HepG2 (cell line): ENCODE measurements around the gene IRF6. TPM values are rescaled to one million over a fixed set of nuclear protein-coding genes. Genes with fewer than 3 reads are reported as not detected.

Experiments used
- ATAC-seq: fragments of 200-7000 bp; cut with Tn5 transposase; 3 replicates; pipeline ENCODE4 v1.9.1; 2020; ENCODE audit warnings: mild to moderate bottlenecking, moderate library complexity
- BruUV-seq: library from RNA; stranded (reverse); fragments of 400-500 nt; replicated peaks from 2 replicates; lab custom pipeline; 2021; lab: Mats Ljungman, UMichigan
- CTCF ChIA-PET: fragments of 300-600 bp; formaldehyde crosslinking; extraction: SDS; loops from one replicate; lab custom pipeline; 2021; ENCODE audit warnings: low total read pairs, inconsistent platforms, low intra/inter-chr PET ratio; lab: Yijun Ruan, JAX
- POLR2A ChIA-PET: fragments of 350-600 bp; sonication (Branson Sonifier 250); formaldehyde crosslinking; loops from one replicate; lab custom pipeline; 2020; ENCODE audit warnings: antibody characterized with exemption, inconsistent platforms; lab: Yijun Ruan, JAX
- DNase-seq: peaks from one replicate; pipeline ENCODE4 v3.0.0-alpha.2; 2015; ENCODE audit warnings: low spot score
- FAIRE-seq: peaks from 3 replicates; lab custom pipeline; 2011; peaks lifted over from hg19 to GRCh38; lab: Jason Lieb, UNC
- H2AFZ ChIP-seq: one replicate; pipeline ENCODE4 v1.6.1; 2011; ENCODE audit warnings: low read length, inconsistent platforms
- H3K27ac ChIP-seq: fragments of 300-600 bp; 3 replicates; pipeline ENCODE4 v1.8.0; 2011; ENCODE audit warnings: mixed run types, mild to moderate bottlenecking, mixed read lengths, low read length, inconsistent platforms; ENCODE audit not compliant: insufficient read depth; ENCODE audit errors: extremely low read length
- H3K27me3 ChIP-seq, 2 experiments: fragments of 200-600 bp in 1 of 2; 2 replicates in 1 of 2; 3 replicates in 1 of 2; pipeline versions ENCODE4 v1.6.0 to v1.8.0; 2011; ENCODE audit warnings: low read length in 2 of 2, mild to moderate bottlenecking in 2 of 2, moderate library complexity in 2 of 2, inconsistent platforms in 1 of 2; ENCODE audit not compliant: insufficient read depth in 2 of 2, control insufficient read depth in 1 of 2
- H3K36me3 ChIP-seq, 2 experiments: fragments of 200-600 bp in 1 of 2; replicated peaks in 1 of 2; 2 replicates in 1 of 2; 3 replicates in 1 of 2; pipeline versions ENCODE4 v1.5.1 to v1.8.0; 2011; ENCODE audit warnings: low read length in 2 of 2, inconsistent platforms in 1 of 2; ENCODE audit not compliant: insufficient read depth in 2 of 2, control insufficient read depth in 1 of 2
- H3K4me1 ChIP-seq: 2 replicates; pipeline ENCODE4 v1.5.1; 2012; ENCODE audit warnings: low read length, inconsistent platforms; ENCODE audit not compliant: insufficient read depth
- H3K4me2 ChIP-seq: 2 replicates; pipeline ENCODE4 v1.6.0; 2011; ENCODE audit warnings: low read depth, low read length, inconsistent platforms
- H3K4me3 ChIP-seq, 3 experiments: fragments of 200-600 bp in 1 of 3; sonication (generic), shearing (Covaris generic) in 1 of 3; replicated peaks in 1 of 3; 2 replicates each; pipeline ENCODE4 v1.5.1; 2011 to 2016; ENCODE audit warnings: low read length in 3 of 3, inconsistent platforms in 2 of 3, low read depth in 2 of 3, mild to moderate bottlenecking in 2 of 3, control low read depth in 1 of 3, mixed read lengths in 1 of 3; ENCODE audit not compliant: insufficient read depth in 1 of 3
- H3K79me2 ChIP-seq: one replicate; pipeline ENCODE4 v1.6.1; 2011; ENCODE audit warnings: low read length, inconsistent platforms; ENCODE audit not compliant: insufficient read depth
- H3K9ac ChIP-seq: 2 replicates; pipeline ENCODE4 v1.6.0; 2011; ENCODE audit warnings: mild to moderate bottlenecking, low read depth, low read length, inconsistent platforms; ENCODE audit not compliant: insufficient read depth
- H3K9me3 ChIP-seq: 2 replicates; pipeline ENCODE4 v1.5.1; 2012; ENCODE audit warnings: mild to moderate bottlenecking, low read length
- H4K20me1 ChIP-seq: 2 replicates; pipeline ENCODE4 v1.6.0; 2011; ENCODE audit warnings: inconsistent platforms, mild to moderate bottlenecking, low read length, moderate library complexity; ENCODE audit not compliant: insufficient read depth
- CBX1 ChIP-seq: IDR thresholded peaks from one replicate; pipeline ENCODE4 v1.6.1; 2016; ENCODE audit warnings: antibody characterized with exemption, low read depth
- E2F5 ChIP-seq: sonication (generic); formaldehyde crosslinking; conservative IDR thresholded peaks from 2 replicates; pipeline ENCODE4 v1.4.0; 2020; ENCODE audit warnings: missing genetic modification reagents
- GMEB2 ChIP-seq: IDR thresholded peaks from 2 replicates; pipeline ENCODE4 v1.6.1; 2016; ENCODE audit warnings: missing biosample characterization, missing genetic modification reagents, low read depth
- HIVEP1 ChIP-seq: sonication (generic); formaldehyde crosslinking; IDR thresholded peaks from 2 replicates; pipeline ENCODE4 v1.4.0; 2020; ENCODE audit warnings: mild to moderate bottlenecking, missing genetic modification reagents
- MTA3 ChIP-seq: sonication (generic); formaldehyde crosslinking; IDR thresholded peaks from 2 replicates; pipeline ENCODE4 v1.4.0; 2020; ENCODE audit warnings: missing genetic modification reagents
- NR2F6 ChIP-seq, 2 experiments: IDR thresholded peaks; 2 replicates each; pipeline ENCODE4 v1.6.1; 2016; ENCODE audit warnings: antibody characterized with exemption in 1 of 2, mild to moderate bottlenecking in 1 of 2
- RFX3 ChIP-seq: IDR thresholded peaks from 2 replicates; pipeline ENCODE4 v1.6.1; 2016; ENCODE audit warnings: missing biosample characterization, missing genetic modification reagents
- RFXANK ChIP-seq: IDR thresholded peaks from 2 replicates; pipeline ENCODE4 v1.6.1; 2016
- SKIL ChIP-seq: sonication (generic); formaldehyde crosslinking; IDR thresholded peaks from 2 replicates; pipeline ENCODE4 v1.8.0; 2022; ENCODE audit warnings: missing genetic modification reagents, mild to moderate bottlenecking, moderate library complexity, borderline replicate concordance
- SMAD1 ChIP-seq: sonication (generic); formaldehyde crosslinking; IDR thresholded peaks from 2 replicates; pipeline ENCODE4 v1.4.0; 2020; ENCODE audit warnings: missing genetic modification reagents, low read depth, mild to moderate bottlenecking, borderline replicate concordance
- TEAD2 ChIP-seq: sonication (generic); formaldehyde crosslinking; IDR thresholded peaks from 2 replicates; pipeline ENCODE4 v1.9.0; 2021; ENCODE audit warnings: missing genetic modification reagents
- YY1 ChIP-seq: IDR thresholded peaks from 2 replicates; pipeline ENCODE4 v1.6.1; 2011; ENCODE audit warnings: low read length, low read depth, moderate library complexity, mild to moderate bottlenecking; ENCODE audit not compliant: insufficient read depth, insufficient replicate concordance
- ZBTB26 ChIP-seq: IDR thresholded peaks from 2 replicates; pipeline ENCODE4 v1.6.1; 2016; ENCODE audit warnings: missing compliant biosample characterization, missing genetic modification reagents, borderline replicate concordance
- ZBTB3 ChIP-seq: sonication (generic); formaldehyde crosslinking; IDR thresholded peaks from 2 replicates; pipeline ENCODE4 v1.4.0; 2020; ENCODE audit warnings: low read depth, mild to moderate bottlenecking, moderate library complexity, missing genetic modification reagents, borderline replicate concordance
- ZFP36L1 ChIP-seq: sonication (generic); formaldehyde crosslinking; IDR thresholded peaks from 2 replicates; pipeline ENCODE4 v1.8.0; 2022; ENCODE audit warnings: mild to moderate bottlenecking, missing genetic modification reagents, moderate library complexity
- ZFP82 ChIP-seq: sonication (generic); formaldehyde crosslinking; IDR thresholded peaks from 2 replicates; pipeline ENCODE4 v1.5.1; 2020; ENCODE audit warnings: mild to moderate bottlenecking, missing genetic modification reagents, borderline replicate concordance
- ZNF10 ChIP-seq: sonication (generic); formaldehyde crosslinking; IDR thresholded peaks from 2 replicates; pipeline ENCODE4 v1.4.0; 2020; ENCODE audit warnings: mild to moderate bottlenecking, low read depth, missing genetic modification reagents, borderline replicate concordance
- ZNF557 ChIP-seq: sonication (generic); formaldehyde crosslinking; IDR thresholded peaks from 2 replicates; pipeline ENCODE4 v1.4.0; 2020; ENCODE audit warnings: missing genetic modification reagents
- ZSCAN29 ChIP-seq: sonication (generic); formaldehyde crosslinking; conservative IDR thresholded peaks from 2 replicates; pipeline ENCODE4 v1.4.0; 2020; ENCODE audit warnings: mild to moderate bottlenecking, missing genetic modification reagents
- WGBS: methylation state at CpG from one replicate; pipeline ENCODE4 v1.1.6; 2017; ENCODE audit warnings: low lambda C conversion rate; 5-methylcytosine and 5-hydroxymethylcytosine counted together
- in situ Hi-C: cut with HindIII; loops from 2 replicates; pipeline ENCODE4 v1.10.0; 2017; ENCODE audit warnings: low pct_unique_long_range_greater_than_20kb; ENCODE audit not compliant: extremely low pct_ligation_motif_present
- intact Hi-C: fragments of 100-400 bp; cut with micrococcal nuclease; formaldehyde crosslinking; loops from one replicate; pipeline ENCODE4 v1.10.0; 2022; ENCODE audit not compliant: unreplicated experiment
- polyA plus RNA-seq, 8 experiments: library from polyadenylated mRNA; depleted of rRNA in 3 of 8; stranded (reverse) in 7 of 8; unstranded in 1 of 8; fragments of >200 nt; fragmentation: Illumina TruSeq in 4 of 8; extraction: Trizol in 4 of 8; gene quantifications; 2 replicates each; pipeline versions ENCODE4 v1.2.1 to v1.2.3, GENCODE V29; 2011 to 2016; ENCODE audit warnings: low read depth in 4 of 8, missing spikeins in 1 of 8, mixed read lengths in 1 of 8; ENCODE audit not compliant: insufficient read depth in 1 of 8
- total RNA-seq, 5 experiments: library from RNA; depleted of rRNA; stranded (reverse); fragments of >200 nt; fragmentation: Illumina TruSeq; extraction: Trizol; gene quantifications; 2 replicates each; pipeline ENCODE4 v1.2.3, GENCODE V29; 2016; ENCODE audit warnings: low read depth in 1 of 5

IRF6 gene
- total and polyA plus RNA-seq, 2 of the 13 experiments (the other 11 are each of a cell fraction or from before 2014, with no cell fraction given), result 0.02 TPM; not detected in 1

- Histone ChIP-seq H3K27ac (no peak overlapping the region), H3K4me1 (peaks cover 9% of the 10 kb centered on the region), H2AFZ (no peak overlapping the region), H3K4me2 (peak overlapping the region; percentile 58), H3K27me3 (no peaks in the 10 kb centered on the region; a peak in 1 of 5 replicates), H3K9me3 (no peaks in the 10 kb centered on the region), H4K20me1 (no peaks in the 10 kb centered on the region), H3K36me3 (no peaks in the 10 kb centered on the region), H3K4me3 (peak overlapping the region in 1 of 3 experiments; percentile 24; a peak in 1 of 6 replicates), H3K79me2 (no peaks in the 10 kb centered on the region), H3K9ac (no peak overlapping the region)
- ChIA-PET POLR2A (interaction anchor here (0.6 kb wide), 1 partner anchor 37 kb away, joined by 4 read pairs; the partner anchor contains the start of gene C1orf74), CTCF (interaction anchor here (1.3 kb wide), 1 partner anchor 170 kb away, joined by 7 read pairs; no protein-coding TSS in a partner anchor)
- in situ Hi-C loops, result no loop called here
- FAIRE-seq, result peak; percentile 85
- BruUV-seq, result no TSS peak
- ATAC-seq, result peak; percentile 100
- intact Hi-C loops, result loop anchor here (1.0 to 5.0 kb wide), 3 partner anchors 22 to 170 kb away; no protein-coding TSS in a partner anchor
- WGBS, result 5% methylated on average over 11 of the region's 37 CpGs
- DNase-seq, result peak; percentile 89
- no peak for TF ChIP-seq RFX3 (CRISPR knock-in tag)
- TF ChIP-seq CBX1, result no peak
- TF ChIP-seq ZFP82 (CRISPR knock-in tag), result no peak
- TF ChIP-seq SKIL, result no peak
- no peak for TF ChIP-seq MTA3
- TF ChIP-seq SMAD1 (CRISPR knock-in tag), result no peak
- no peak for TF ChIP-seq TEAD2 (CRISPR knock-in tag)
- 0 out of 2 replicates have a peak, but pooled peaks have one; percentile 36 for TF ChIP-seq ZSCAN29 (CRISPR knock-in tag)
- TF ChIP-seq RFXANK, result no peak
- no peak for TF ChIP-seq ZBTB26 (CRISPR knock-in tag)
- TF ChIP-seq ZFP36L1, result no peak
- no peak for TF ChIP-seq ZNF557 (CRISPR knock-in tag)
- TF ChIP-seq ZNF10 (CRISPR knock-in tag), result no peak
- TF ChIP-seq E2F5 (CRISPR knock-in tag), result no peak
- TF ChIP-seq HIVEP1, result no peak
- TF ChIP-seq GMEB2 (CRISPR knock-in tag), result no peak
- TF ChIP-seq ZBTB3 (CRISPR knock-in tag), result no peak
- peak; percentile 40 for TF ChIP-seq YY1
- no peak for TF ChIP-seq NR2F6 (IDR thresholded peaks at IDR 0.05)
- TF ChIP-seq NR2F6 (CRISPR knock-in tag; IDR thresholded peaks at IDR 0.05), result peak; percentile 65; the same call in 1 of the 2 replicates
Observed at GRCh38 chr1:209747580-209748262, 58.2 kb downstream of the IRF6 start.
